Effector memory CD8-positive, alpha-beta T cell (primary cell): ENCODE data around the gene CDH4.

ENCODE experiments used
- ATAC-seq: fragments of 150-1000 bp; cut with Tn5 transposase; replicated peaks from 2 replicates; pipeline ENCODE4 v1.10.0; 2021; ENCODE audit warnings: mild to moderate bottlenecking, moderate library complexity
- DNase-seq, 3 experiments: peaks; one replicate each; pipeline ENCODE4 v3.0.0; 2021
- H3K27ac Mint-ChIP-seq, 2 donors: one replicate each; pipeline ENCODE4 v1.8.0; 2022; ENCODE audit warnings: mild to moderate bottlenecking in 2 of 2, mixed read lengths in 2 of 2, moderate library complexity in 2 of 2
- H3K27me3 Mint-ChIP-seq, 2 donors: one replicate each; pipeline ENCODE4 v1.8.0; 2022; ENCODE audit warnings: mixed read lengths in 2 of 2
- H3K36me3 Mint-ChIP-seq: one replicate; pipeline ENCODE4 v1.8.0; 2022; ENCODE audit warnings: mild to moderate bottlenecking, moderate library complexity, mixed read lengths; ENCODE audit not compliant: insufficient read depth
- H3K4me1 Mint-ChIP-seq, 2 donors: one replicate each; pipeline ENCODE4 v1.8.0; 2022; ENCODE audit warnings: low read depth in 2 of 2, mixed read lengths in 2 of 2
- H3K4me3 Mint-ChIP-seq, 2 donors: one replicate each; pipeline ENCODE4 v1.8.0; 2022; ENCODE audit warnings: mild to moderate bottlenecking in 2 of 2, mixed read lengths in 2 of 2, moderate library complexity in 2 of 2
- H3K9me3 Mint-ChIP-seq, 2 donors: one replicate each; pipeline ENCODE4 v1.8.0; 2022; ENCODE audit warnings: mixed read lengths in 2 of 2

CDH4 gene

DNA sequence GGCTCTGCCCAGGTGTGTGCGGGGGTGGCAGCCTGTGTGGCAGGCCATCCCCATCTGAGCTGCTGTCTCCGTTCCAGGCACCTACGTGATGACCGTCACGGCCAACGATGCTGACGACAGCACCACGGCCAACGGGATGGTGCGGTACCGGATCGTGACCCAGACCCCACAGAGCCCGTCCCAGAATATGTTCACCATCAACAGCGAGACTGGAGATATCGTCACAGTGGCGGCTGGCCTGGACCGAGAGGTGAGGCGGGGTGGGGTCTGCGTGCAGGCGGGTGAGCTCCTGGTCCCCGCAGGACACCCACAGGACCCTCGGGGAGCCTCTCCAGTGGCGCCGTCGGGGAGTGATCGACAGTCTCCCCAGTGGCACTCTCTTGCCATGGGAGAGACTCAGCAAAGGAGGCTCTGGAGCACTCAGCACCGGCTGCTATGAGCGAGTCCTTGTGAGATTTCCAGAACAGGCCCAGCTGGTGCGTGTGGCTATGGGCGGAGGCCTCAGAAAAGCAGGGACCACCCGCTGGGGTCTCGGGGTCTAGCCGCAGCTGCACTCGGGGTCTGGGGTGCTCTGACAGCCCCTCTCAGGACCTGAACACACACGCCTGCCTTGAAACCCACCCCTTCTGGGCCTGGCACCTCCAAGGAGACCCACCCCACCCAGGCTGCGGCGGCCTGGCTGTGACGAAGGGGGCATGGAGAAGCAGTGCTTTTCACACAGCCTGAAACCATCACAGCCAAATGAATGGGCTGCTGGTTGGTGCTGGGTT lies 621.8 kb downstream of the CDH4 start:
- H3K4me3 Mint-ChIP-seq, result no peak overlapping the region
- DNase-seq (no peak), ATAC-seq (no peak)
- H3K36me3 Mint-ChIP-seq, result no peaks in the 10 kb centered on the region
- H3K27ac Mint-ChIP-seq, result no peak overlapping the region
- peaks cover 0 to 37% of the 10 kb centered on the region in 2 donors for H3K27me3 Mint-ChIP-seq
- H3K9me3 Mint-ChIP-seq, result no peaks in the 10 kb centered on the region
- H3K4me1 Mint-ChIP-seq, result peaks cover 0 to 2% of the 10 kb centered on the region in 2 donors

DNA sequence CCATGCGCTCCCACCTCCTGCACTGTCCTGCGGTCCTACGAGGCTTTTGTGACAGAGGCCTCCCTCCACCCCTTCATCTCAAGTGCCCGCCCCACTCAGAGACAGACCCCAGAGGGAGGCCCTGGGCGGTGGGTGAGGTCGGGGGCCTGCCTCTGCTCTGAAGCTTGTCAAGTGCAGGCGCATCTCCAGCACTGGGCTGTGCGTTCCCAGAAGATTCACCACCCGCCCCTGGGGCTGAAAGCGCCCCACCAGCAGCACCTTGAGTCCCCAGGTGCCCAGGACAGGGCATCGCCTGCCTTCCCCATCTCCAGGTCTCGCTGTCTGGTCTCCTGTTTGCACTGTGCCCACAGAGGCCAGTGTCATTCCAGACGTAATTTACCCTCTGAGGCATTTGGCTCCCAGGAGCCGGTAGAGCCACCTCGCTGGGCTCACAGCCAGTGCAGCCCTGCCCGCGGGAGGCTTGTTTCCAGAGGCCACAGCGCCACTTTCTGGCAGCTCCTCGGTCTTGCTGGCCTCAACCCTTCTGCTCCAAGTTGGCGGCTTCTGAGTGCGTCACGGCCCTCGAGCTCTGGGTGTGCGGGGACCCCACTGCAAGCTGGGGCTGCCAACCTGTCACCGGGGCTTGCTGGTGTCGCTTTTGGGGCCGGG lies 622.5 kb downstream of the CDH4 start:
- no peaks in the 10 kb centered on the region for H3K9me3 Mint-ChIP-seq
- H3K27me3 Mint-ChIP-seq, result peaks cover 0 to 32% of the 10 kb centered on the region in 2 donors
- peaks cover 0 to 2% of the 10 kb centered on the region in 2 donors for H3K4me1 Mint-ChIP-seq
- H3K27ac Mint-ChIP-seq, result no peak overlapping the region
- ATAC-seq (no peak), DNase-seq (no peak)
- no peak overlapping the region for H3K4me3 Mint-ChIP-seq
- no peaks in the 10 kb centered on the region for H3K36me3 Mint-ChIP-seq

DNA sequence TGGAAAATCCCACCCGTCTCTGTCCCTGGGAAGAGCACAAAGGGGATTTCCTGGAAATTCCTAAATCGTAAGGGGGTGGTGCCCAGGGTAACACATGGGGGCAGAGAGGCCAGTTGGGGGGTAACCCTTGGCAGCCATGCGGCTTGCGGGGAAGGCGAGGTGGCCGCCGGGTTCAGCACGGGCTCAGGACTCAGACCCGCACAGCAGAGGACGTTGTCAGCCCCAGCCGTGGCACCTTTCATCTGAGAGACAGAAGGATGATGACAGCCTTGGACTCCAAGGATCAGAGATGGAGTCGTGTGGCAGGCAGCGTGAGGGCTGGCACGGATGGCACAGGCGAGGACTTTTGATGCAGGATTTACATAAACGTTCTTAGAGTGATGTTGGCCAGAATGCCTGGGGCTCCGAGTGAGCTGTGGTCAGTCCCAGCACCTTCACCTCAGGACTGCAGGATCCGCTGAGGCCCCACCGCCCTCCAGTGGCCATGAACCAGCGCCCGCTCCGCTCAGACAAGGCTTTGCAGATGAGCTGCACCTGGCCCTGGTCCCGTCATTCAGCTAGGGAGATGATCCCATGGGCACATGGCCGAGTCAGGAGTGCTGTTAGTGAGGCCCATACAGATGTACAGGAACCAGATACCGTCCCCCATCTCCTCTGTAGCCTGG lies 623.3 kb downstream of the CDH4 start:
- H3K9me3 Mint-ChIP-seq, result no peaks in the 10 kb centered on the region
- H3K27me3 Mint-ChIP-seq, result peaks cover 0 to 24% of the 10 kb centered on the region in 2 donors
- DNase-seq (no peak), ATAC-seq (no peak)
- no peaks in the 10 kb centered on the region for H3K36me3 Mint-ChIP-seq
- no peak overlapping the region for H3K27ac Mint-ChIP-seq
- H3K4me3 Mint-ChIP-seq, result no peak overlapping the region
- peaks cover 0 to 2% of the 10 kb centered on the region in 2 donors for H3K4me1 Mint-ChIP-seq

DNA sequence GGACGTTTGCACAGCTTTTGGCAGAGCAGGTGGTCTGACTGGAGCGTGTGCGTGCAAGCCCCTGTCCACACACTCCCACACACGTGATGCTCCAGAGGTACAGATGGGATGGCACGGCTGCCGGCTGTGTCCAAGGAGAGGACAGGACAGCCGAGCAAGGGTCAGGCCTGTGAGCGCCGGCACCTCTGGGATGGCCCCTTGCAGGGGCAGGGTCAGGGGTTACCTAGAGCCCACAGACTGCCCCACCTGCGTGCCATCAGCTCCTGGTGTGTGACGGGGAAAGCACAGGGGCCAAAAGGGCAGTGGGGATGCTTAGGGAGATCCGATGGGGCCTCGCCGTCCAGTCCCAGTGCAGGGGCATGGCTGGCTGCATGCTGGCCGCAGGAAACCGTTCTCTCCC lies 623.9 kb downstream of the CDH4 start:
- H3K4me1 Mint-ChIP-seq, result peaks cover 0 to 2% of the 10 kb centered on the region in 2 donors
- H3K27ac Mint-ChIP-seq, result no peak overlapping the region
- H3K27me3 Mint-ChIP-seq, result peaks cover 0 to 25% of the 10 kb centered on the region in 2 donors
- ATAC-seq (no peak), DNase-seq (no peak)
- H3K36me3 Mint-ChIP-seq, result no peaks in the 10 kb centered on the region
- H3K9me3 Mint-ChIP-seq, result no peaks in the 10 kb centered on the region
- H3K4me3 Mint-ChIP-seq, result no peak overlapping the region

DNA sequence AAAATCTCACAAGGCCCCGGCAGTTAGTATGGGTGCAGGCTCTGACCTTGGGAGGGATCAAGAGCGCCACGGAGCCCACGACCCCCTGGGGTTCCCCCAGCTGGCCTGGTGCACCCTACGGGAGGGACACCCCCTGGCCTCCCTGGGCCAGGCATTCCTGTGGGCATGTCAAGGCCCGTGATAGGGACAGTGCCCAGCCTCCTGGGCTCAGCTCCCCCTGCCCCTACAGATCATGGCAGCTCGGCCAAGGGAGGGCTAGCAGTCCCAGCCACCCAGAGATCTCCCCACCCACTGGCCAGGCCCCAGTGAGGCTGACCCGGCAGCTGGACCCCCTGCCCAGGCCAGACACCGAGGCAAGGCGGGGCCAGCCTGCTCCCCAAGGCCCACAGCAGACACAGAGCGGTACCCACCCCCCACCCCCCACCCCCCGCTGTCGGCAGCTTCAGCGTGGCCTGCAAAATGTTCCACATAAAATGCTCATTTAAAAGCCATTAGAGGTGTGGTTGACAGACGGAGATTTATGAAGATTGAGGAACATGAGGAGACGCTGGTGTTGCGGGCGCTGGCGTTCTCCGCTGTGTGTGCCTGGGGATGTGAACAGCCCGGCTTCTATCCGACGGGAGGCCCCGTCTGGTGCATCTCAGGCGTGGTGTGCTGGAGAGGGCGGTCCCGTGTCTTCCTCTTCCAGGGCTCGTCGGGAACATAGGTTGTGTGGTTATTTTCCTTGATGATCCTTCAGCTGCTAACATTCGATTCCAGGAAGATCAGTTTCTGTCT lies 625.1 kb downstream of the CDH4 start:
- Mint-ChIP-seq H3K36me3 (no peaks in the 10 kb centered on the region), H3K27me3 (peaks cover 0 to 27% of the 10 kb centered on the region in 2 donors), H3K4me3 (no peak overlapping the region), H3K4me1 (no peaks in the 10 kb centered on the region), H3K27ac (no peak overlapping the region), H3K9me3 (no peaks in the 10 kb centered on the region)
- ATAC-seq, result no peak
- no peak for DNase-seq

DNA sequence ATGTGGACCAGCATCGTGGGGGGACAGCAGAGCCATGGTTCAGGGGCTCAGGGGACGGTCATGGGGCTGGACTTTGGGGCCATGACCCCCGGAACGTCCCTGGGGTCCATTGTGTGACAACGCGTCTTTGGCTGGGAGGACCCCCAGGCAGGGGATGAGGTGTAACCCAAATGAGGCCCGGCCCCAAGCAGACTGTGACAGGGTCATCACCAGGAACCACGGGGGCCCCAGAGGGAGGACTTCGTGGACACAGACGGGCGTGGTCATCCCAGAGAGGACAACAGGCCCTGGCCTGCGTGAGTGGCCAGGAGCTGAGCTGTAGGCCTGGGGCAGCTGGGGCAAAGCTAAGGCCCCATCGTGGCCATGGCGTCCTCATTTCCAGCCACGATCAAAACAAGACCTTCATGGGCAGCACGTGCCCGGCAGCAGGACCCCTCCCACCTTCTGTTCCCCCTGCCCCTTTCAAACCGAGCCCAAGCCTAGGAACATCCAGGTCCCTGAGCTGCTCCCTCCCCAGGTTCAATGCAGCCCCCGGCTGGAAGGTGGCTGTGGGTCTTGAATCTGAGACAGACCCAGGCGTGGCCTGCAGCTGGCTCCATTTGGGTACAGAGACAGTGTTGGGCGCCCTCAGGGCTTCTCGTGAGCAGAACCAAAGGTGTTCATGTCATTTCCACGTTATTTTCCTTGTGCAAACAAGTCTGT lies 625.9 kb downstream of the CDH4 start:
- Mint-ChIP-seq H3K27me3 (peaks cover under 1 to 33% of the 10 kb centered on the region in 2 donors), H3K9me3 (no peaks in the 10 kb centered on the region), H3K4me3 (no peak overlapping the region), H3K4me1 (no peaks in the 10 kb centered on the region), H3K36me3 (no peaks in the 10 kb centered on the region), H3K27ac (no peak overlapping the region)
- DNase-seq (no peak), ATAC-seq (no peak)

DNA sequence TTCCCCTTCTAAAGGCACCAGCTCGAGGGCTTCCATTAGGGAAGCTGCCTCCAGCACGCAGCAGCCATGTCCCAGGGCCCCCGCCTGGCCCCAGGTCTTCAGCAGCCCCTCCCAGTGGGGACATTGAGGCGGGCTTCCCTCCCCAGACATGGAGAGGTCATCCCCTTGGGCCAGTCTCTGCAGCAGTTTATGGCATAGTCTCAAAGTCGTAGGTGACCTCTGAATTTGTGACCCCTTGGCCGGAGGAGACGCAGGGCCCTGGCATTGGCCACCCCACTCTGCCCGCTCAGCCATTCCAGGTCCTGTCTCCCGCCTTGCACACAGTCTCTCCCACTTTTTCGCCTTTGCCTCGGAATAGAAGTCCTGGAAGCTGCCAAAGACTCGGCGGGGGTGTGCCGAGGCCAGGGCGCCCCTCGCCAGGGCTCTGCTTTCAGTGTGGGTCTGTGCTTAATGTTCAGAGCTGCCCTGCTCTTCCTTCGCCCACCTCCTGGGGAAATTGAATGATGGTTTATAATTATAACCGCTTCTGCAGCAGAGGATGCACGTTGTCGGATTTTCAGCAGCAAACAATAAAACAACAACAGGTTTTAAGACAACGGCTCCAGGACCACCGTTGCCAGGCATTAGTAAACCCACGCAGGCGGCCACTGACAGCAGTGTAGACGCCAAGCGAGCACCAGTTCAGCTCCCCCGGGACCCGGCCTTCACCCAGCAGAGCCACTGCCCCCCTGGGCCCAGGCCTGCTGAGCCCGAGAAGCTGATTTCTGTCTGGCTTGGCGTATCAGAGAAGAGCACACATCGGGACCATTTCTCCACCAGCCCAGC lies 626.6 kb downstream of the CDH4 start:
- ATAC-seq (no peak), DNase-seq (no peak)
- no peaks in the 10 kb centered on the region for H3K9me3 Mint-ChIP-seq
- H3K36me3 Mint-ChIP-seq, result no peaks in the 10 kb centered on the region
- no peak overlapping the region for H3K4me3 Mint-ChIP-seq
- H3K4me1 Mint-ChIP-seq, result peaks cover 0 to 4% of the 10 kb centered on the region in 2 donors
- peaks cover 8 to 41% of the 10 kb centered on the region in 2 donors for H3K27me3 Mint-ChIP-seq
- H3K27ac Mint-ChIP-seq, result no peak overlapping the region

DNA sequence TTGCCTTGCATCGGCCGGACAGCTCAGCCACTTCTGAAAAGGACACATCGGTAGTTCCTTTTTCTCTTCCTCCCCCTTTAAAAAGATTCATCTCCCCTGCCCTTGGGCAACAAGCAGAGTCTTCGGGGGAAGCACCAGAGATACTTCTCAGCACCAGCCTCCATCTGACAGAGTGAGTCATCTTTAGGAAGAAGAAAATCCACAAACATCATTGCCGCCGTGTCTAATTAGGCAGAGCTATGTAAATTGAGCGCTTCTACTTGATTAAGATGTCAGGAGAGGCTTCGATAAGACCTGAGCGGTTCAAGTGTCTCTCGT lies 627.2 kb downstream of the CDH4 start:
- Mint-ChIP-seq H3K4me3 (no peak overlapping the region), H3K4me1 (peaks cover 0 to 4% of the 10 kb centered on the region in 2 donors), H3K36me3 (no peaks in the 10 kb centered on the region), H3K27me3 (peaks cover 14 to 46% of the 10 kb centered on the region in 2 donors), H3K9me3 (no peaks in the 10 kb centered on the region), H3K27ac (no peak overlapping the region)
- ATAC-seq, result no peak
- DNase-seq, result no peak

DNA sequence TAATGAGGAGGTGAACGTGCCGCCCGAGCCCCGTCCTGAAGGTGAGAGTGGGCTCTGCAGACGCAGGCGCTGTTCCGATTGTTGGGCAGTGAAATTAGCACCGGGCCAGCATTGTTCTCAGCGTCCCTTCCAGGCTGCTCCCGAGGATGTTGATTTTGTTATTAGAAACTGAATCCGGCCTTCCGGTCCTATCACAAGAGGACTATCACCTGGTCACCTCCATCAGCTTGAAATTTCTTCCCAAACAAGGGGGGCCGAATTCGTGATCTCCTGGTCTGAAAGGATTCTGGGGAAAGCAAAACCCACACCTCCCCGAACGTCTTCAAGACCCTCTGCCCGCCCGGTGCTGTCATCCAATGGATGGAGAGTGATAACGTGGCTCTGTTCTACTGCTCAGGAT lies 627.6 kb downstream of the CDH4 start:
- Mint-ChIP-seq H3K27ac (no peak overlapping the region), H3K9me3 (no peaks in the 10 kb centered on the region), H3K4me3 (no peak overlapping the region), H3K4me1 (peaks cover 0 to 4% of the 10 kb centered on the region in 2 donors), H3K27me3 (peaks cover 14 to 48% of the 10 kb centered on the region in 2 donors), H3K36me3 (no peaks in the 10 kb centered on the region)
- DNase-seq, result no peak
- ATAC-seq, result no peak

DNA sequence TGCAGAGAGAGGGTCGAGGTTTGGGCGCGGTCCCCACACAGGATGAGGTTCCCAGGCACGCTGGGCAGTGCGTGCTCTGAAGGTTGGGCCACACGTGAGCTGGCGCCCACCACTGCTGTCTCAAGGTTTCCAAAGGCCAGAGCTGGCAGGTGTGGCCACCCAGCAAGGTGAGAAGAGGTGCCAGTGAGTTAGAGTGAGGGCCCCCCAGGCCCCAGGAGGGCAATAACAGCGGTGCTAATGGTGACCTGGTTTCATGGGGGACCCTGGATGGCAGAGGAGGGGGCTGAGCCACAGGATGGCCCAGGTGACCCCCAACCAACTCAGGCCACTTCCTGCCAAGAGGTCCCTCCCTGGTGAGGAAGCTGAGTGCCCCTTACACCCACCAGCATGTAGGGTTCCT lies 628.6 kb downstream of the CDH4 start:
- H3K27me3 Mint-ChIP-seq, result peaks cover 19 to 49% of the 10 kb centered on the region in 2 donors

DNA sequence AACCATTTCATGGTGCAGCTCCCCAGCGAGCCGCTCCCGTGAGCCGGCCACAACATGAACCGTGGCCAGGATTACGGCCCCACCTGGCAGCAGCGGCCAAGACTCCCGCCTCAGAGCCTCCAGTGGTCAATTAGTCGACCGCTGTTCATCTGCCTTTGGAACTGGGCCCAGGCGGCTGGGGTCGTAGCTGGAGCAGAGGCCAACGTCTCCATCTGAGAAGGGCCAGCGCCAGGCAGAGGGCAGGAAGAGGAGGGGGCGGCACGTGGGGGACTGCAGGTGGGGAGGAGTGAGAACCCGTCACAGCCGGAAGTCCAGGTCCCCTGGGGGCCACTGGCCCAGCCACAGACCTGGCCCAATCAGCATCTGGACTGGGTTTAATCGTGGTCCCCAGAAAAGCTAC lies 629.4 kb downstream of the CDH4 start:
- no peak overlapping the region for H3K4me3 Mint-ChIP-seq
- peaks cover 19 to 42% of the 10 kb centered on the region in 2 donors for H3K27me3 Mint-ChIP-seq
- H3K9me3 Mint-ChIP-seq, result no peaks in the 10 kb centered on the region
- H3K4me1 Mint-ChIP-seq, result peaks cover 0 to 4% of the 10 kb centered on the region in 2 donors
- ATAC-seq, result no peak
- no peaks in the 10 kb centered on the region for H3K36me3 Mint-ChIP-seq
- H3K27ac Mint-ChIP-seq, result no peak overlapping the region
- DNase-seq, result no peak

More for the DNA sequence above, 628.6 kb downstream of the CDH4 start:
- no peak overlapping the region for H3K4me3 Mint-ChIP-seq
- H3K4me1 Mint-ChIP-seq, result peaks cover 0 to 4% of the 10 kb centered on the region in 2 donors
- no peak for ATAC-seq
- no peak for DNase-seq
- no peaks in the 10 kb centered on the region for H3K36me3 Mint-ChIP-seq
- no peaks in the 10 kb centered on the region for H3K9me3 Mint-ChIP-seq
- H3K27ac Mint-ChIP-seq, result no peak overlapping the region

DNA sequence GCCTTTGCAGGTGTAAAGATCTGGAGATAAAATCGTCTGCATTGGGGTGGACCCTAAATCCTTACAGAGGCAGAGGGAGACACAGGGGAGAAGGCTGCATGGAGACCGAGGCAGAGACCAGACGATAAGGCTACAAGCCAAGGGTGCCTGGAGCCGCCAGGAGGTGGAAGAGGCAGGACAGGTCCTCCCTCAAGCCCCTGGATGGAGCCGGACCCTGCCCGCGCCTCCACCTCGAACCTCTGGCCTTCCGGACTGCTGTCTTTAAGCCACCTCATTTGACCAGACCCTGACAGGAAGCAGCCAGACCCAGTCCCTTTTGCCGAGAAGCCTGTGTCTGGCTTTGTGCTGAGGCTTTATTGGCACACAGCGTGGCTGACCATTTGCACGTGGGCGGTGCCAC lies 629.8 kb downstream of the CDH4 start:
- no peak for ATAC-seq
- Mint-ChIP-seq H3K36me3 (no peaks in the 10 kb centered on the region), H3K27ac (no peak overlapping the region), H3K4me1 (peaks cover 0 to 4% of the 10 kb centered on the region in 2 donors), H3K4me3 (no peak overlapping the region), H3K27me3 (peaks cover 19 to 37% of the 10 kb centered on the region in 2 donors), H3K9me3 (no peaks in the 10 kb centered on the region)
- DNase-seq, result no peak
